CD1c-positive myeloid dendritic cell (primary cell): Measurements from ENCODE around the gene WSB2.
"Not testable (repeated sequence)": the region's sequence is repeated elsewhere in the genome, so short reads cannot be mapped to it uniquely, and the experiment has no call there.

Experiments
- DNase-seq: peaks from one replicate; pipeline ENCODE4 v3.0.0-alpha.2; 2016; ENCODE audit errors: extremely low spot score

Gene WSB2

GRCh38 chr12:118035190-118036041 is 25.6 kb downstream of the WSB2 start:
- DNase-seq: no peak

- no peak for DNase-seq
Measured at GRCh38 chr12:118034429-118035189, 26.4 kb downstream of the WSB2 start.

- no peak for DNase-seq
Measured at GRCh38 chr12:118033902-118034301, 27.1 kb downstream of the WSB2 start.

GRCh38 chr12:118033323-118033722 is 27.7 kb downstream of the WSB2 start:
- DNase-seq: no peak

GRCh38 chr12:118032188-118032587 is 28.8 kb downstream of the WSB2 start:
- no peak for DNase-seq

- DNase-seq: no peak
Measured at GRCh38 chr12:118029166-118029565, 31.8 kb downstream of the WSB2 start.

- no peak for DNase-seq
Measured at GRCh38 chr12:118025168-118025567, 35.8 kb downstream of the WSB2 start.

- DNase-seq: no peak
Measured at GRCh38 chr12:118023301-118023860, 37.6 kb downstream of the WSB2 start.

- no peak for DNase-seq
Measured at GRCh38 chr12:118022728-118023109, 38.3 kb downstream of the WSB2 start.

- DNase-seq: not testable (repeated sequence)
Measured at GRCh38 chr12:118022097-118022727, 38.8 kb downstream of the WSB2 start.

GRCh38 chr12:118020036-118020435 is 40.9 kb downstream of the WSB2 start:
- no peak for DNase-seq

- no peak for DNase-seq
Measured at GRCh38 chr12:118017926-118018325, 43.1 kb downstream of the WSB2 start.

- DNase-seq: peak; percentile 99
Measured at GRCh38 chr12:118016424-118017264, 44.3 kb downstream of the WSB2 start, which contains the start of gene RFC5. TSS of gene RFC5 (plus strand) at chr12:118016703. CDS start at chr12:118016828, 125 bp downstream.

GRCh38 chr12:118015944-118016343 is 45.0 kb downstream of the WSB2 start:
- no peak for DNase-seq

GRCh38 chr12:118015306-118015705 is 45.7 kb downstream of the WSB2 start:
- no peak for DNase-seq

- no peak for DNase-seq
Measured at GRCh38 chr12:118013283-118013682, 47.7 kb downstream of the WSB2 start.

GRCh38 chr12:118011961-118012360 is 49.0 kb downstream of the WSB2 start:
- no peak for DNase-seq

- no peak for DNase-seq
Measured at GRCh38 chr12:118011377-118011776, 49.6 kb downstream of the WSB2 start.

GRCh38 chr12:118010903-118011302 is 50.1 kb downstream of the WSB2 start:
- DNase-seq: no peak

GRCh38 chr12:117999806-118000205 is 61.2 kb downstream of the WSB2 start:
- not testable (repeated sequence) for DNase-seq

- no peak for DNase-seq
Measured at GRCh38 chr12:117998719-117999118, 62.3 kb downstream of the WSB2 start.
